ENCODE results near the gene FTSJ3.
A peak's percentile ranks its signal among the peaks of the same experiment; 100 is the strongest.
"Not testable (repeated sequence)": the region's sequence is repeated elsewhere in the genome, so short reads cannot be mapped to it uniquely, and the experiment has no call there.

FTSJ3 gene

DNA sequence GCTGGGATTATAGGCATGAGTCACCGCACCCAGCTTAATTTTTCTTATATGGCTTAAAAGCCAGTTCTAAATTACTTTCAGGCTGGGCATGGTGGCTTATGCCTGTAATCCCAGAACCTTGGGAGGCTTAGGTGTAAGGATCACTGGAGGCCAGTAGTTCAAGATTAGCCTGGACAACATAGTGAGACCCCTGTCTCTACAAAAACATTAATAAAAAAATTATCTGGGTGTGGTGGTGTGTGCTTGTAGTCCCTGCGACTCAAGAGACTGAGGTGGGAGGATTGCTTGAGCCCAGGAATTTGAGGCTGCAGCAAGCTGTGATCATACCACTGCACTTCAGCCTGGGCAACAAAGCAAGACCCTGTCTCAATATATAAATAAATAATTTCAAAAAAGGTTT, 25.8 kb upstream of the FTSJ3 start:
- no peak for TF ChIP-seq POLR2A (IDR thresholded peaks at IDR 0.05; ENCODE audit: low read depth, low read length)
- no peak for FAIRE-seq
- no peak for DNase-seq (ENCODE audit: insufficient read length, low spot score)

DNA sequence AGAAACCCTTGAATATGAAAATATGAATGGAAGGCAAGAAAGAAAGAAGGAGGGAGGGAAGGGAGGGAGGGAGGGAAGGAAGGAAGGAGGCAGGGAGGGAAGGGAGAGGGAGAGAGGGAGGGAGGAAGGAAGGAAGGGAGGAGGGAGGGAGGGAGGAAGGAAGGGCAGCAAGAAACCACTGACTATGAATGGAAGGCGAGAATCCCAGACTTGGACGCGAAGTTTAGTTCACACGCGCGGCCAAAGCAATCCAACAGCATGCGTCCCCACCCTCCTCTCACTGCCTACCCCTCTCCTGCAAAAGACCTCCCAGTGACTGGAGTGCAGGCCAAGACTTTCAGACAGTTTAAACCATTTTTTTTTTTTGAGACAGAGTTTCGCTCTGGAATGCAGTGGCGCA, 22.9 kb upstream of the FTSJ3 start:
- FAIRE-seq: no peak
- no peak for TF ChIP-seq POLR2A (IDR thresholded peaks at IDR 0.05; ENCODE audit: low read depth, low read length)
- DNase-seq (ENCODE audit: insufficient read length, low spot score): no peak

DNA sequence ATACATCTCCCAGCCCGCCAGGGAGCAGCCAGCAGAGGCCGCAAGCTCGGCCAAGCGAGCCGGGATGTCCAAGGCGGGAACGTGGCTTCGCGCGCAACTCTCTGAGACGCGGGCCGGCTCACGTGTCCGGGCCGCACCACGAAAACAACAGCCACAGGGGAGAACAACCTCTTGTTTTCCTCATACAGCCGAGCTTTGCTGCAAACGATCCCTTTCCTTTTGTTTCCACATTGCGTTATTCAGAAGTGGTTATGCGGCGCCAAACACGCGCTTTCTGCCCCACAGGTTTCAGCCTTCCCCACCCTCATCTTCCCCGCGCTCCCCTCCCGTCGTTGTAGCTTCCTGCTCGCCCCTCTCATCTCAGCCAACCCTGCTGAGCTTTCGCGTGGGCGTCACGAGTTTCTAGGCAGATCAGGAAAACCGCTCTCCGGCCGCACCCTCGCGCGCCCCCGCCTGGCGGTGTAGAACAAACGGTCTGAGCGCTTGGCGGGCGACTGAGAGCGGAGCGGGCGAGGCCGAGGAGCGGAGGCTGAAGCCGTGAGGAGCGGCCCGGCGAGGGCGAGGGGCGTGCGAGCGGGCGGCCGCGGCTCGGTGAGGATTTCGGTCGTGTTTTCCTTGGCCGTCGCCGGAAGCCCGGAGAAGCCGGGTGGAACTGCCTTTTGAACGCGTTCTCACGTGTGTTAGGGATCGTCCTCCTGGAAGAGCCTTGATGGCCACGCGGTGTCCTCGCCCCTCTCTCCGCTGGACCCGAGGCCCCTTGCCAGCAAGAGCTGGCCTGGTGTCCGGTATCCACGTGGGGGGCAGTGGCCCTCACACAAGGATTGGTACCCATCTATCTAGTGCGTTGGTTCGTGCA, 21.6 kb upstream of the FTSJ3 start:
- no peak for FAIRE-seq
- TF ChIP-seq POLR2A (IDR thresholded peaks at IDR 0.05; ENCODE audit: low read depth, low read length): no peak
- DNase-seq (ENCODE audit: insufficient read length, low spot score): peak; percentile 68

DNA sequence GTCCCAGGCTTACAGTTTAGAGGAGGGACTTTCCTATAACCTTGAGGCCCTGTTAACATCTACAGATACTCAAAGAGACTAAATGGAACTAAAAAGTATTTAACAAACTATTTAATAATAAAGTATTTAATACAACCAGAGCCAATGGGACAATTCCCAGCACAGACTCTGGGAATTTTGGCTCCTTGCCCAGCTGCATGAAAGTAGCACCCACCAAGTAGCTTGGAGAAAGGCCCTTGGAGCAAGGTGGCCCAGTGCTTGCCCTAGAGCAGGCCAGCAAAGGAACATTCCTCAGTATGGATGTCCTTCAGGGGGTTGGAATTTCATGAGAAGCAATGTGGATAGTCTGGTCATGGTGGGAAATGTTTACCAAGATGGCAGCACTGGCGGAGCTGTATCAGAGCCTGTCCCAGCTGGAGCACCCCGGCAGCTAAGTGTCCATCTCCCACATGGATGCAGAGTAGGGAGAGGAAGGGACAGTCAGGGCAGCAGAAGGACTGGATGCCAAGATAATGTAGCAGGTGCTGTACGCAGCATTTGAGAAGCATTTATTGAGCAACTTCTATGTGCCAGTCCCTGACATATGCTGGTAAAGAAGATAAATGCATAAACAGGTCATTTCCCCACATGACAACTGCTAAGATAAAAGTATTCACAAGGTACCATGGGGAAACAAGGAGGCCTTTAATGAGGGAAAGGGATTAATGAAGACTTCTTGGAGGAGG, 20.2 kb upstream of the FTSJ3 start:
- no peak for DNase-seq (ENCODE audit: insufficient read length, low spot score)
- no peak for TF ChIP-seq POLR2A (IDR thresholded peaks at IDR 0.05; ENCODE audit: low read depth, low read length)
- FAIRE-seq: no peak

DNA sequence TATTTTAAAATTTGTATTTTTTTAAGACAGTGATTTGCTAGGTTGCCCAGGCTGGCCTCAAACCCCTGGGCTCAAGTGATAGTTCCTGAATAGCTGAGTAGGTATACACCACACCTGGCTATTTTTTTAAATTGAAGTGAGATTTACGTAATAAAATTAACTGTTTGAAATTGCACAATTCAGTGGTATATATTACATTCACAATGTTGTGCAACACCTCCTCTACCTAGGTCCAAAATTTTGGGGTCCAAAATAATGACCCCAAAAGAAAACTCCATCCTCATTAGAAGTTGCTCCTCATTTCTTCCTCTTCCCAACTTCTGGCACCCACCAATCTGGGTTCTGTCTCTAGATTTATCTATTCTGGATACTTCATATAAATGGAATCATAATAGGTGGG, 18.0 kb upstream of the FTSJ3 start:
- TF ChIP-seq POLR2A (IDR thresholded peaks at IDR 0.05; ENCODE audit: low read depth, low read length): no peak
- DNase-seq (ENCODE audit: insufficient read length, low spot score): no peak
- FAIRE-seq: no peak

DNA sequence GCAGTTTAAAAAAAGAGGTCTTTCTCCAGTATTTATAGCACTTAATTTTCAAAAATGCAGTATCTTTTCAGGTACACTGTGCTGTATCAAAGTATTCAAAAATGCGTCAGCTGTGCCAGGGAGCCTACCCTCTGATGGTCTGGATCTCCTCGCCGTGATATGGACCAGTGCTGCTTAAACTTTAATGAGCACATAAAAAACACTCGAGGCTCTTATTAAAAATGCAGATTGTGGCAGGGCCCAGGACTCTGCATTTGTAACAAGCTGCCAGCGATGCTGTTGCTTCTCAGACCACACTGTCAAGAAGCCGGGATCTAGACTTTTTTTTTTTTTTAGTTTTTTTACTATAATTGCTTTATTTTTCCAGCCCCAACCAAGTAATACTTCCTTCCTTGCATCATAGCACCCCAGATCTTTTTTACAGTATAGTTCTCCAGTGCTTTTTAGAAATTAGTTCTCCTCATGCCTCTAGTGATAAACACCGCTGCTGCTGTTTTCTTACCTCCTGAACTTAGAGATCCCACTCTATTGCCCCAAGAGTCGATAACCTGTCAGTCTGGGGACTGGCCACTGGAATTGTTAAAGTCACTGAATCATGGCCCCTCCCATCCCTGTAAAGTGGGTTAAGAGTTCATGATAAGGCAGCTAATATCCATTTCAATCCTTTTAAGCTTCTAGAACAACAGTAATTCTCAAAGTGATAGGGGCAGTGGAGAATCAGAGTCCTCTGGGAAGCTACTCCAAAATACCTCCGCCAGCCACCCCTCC, 16.6 kb upstream of the FTSJ3 start:
- DNase-seq (ENCODE audit: insufficient read length, low spot score): no peak
- no peak for FAIRE-seq
- TF ChIP-seq POLR2A (IDR thresholded peaks at IDR 0.05; ENCODE audit: low read depth, low read length): no peak

DNA sequence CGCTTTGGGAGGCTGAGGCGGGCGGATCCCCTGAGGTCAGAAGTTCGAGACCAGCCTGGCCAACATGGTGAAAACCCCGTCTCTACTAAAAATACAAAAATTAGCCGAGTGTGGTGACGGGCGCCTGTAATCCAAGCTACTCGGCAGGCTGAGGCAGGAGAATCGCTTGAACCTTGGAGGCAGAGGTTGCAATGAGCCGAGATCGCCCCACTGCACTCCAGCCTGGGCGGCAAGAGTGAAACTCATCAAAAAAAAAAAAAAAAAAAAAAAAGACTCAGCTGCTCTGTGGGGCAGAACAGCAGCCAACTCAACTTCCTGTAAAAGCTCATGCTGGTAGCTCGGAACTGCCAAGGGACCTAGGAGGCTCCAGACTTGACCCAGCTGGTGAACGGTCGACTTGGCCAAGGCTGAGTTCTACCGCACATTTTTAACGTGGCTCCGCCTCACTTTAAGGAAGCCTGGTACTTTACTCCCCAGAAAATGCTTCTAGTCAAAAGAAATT, 16.0 kb upstream of the FTSJ3 start:
- not testable (repeated sequence) for FAIRE-seq
- DNase-seq (ENCODE audit: insufficient read length, low spot score): peak; percentile 68

DNA sequence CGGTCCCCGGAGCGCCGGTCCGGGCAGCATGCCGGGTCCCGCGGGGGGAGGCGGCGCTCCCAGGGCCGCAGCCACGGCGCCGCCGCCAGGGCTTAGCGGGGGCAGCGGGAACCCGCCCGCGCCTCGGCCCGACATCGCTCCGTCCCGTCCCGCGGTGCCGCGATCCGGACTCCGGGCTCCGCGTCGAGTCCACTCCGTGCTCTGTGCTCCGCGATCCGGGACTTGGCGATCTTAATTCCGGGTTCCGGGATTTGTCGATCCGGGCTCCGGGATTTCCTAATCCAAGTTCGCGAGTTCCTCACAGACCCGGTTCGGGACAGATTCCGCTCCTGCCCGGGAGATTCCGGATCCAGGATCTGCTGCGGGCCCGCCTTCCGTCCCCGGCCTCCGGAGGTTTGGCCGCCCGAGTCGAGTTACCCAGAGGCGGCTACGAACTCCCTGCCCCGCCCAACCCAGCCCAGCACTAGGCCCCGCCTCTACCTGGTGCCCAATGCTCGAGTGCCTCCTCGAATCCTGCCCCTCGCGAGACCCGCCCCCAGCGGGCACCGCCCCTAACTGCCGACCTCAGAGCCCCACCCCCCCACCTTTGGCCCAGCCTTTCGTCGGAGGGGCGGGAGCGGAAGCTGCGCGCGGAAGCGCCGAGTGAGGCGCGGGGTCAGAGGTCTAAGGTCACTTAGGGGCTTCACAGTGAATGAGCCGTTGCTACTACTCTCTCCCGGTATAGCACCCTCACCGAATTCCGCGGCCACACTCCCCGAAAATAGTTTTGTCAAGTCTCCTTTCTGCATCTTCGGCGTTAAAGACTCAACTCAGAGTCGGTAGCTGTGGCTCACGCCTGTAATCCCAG, 15.3 kb upstream of the FTSJ3 start, which contains the start of gene SMARCD2:
Gene SMARCD2 (minus strand): TSS at position 146 of the 847 bp plus-strand sequence. CDS start 11 bp downstream, at position 135.
- TF ChIP-seq POLR2A (IDR thresholded peaks at IDR 0.05; ENCODE audit: low read depth, low read length): peak; percentile 35; the same call in 1 of the 2 replicates
- FAIRE-seq (peak; percentile 82), DNase-seq (ENCODE audit: insufficient read length, low spot score) (peak; percentile 96)

DNA sequence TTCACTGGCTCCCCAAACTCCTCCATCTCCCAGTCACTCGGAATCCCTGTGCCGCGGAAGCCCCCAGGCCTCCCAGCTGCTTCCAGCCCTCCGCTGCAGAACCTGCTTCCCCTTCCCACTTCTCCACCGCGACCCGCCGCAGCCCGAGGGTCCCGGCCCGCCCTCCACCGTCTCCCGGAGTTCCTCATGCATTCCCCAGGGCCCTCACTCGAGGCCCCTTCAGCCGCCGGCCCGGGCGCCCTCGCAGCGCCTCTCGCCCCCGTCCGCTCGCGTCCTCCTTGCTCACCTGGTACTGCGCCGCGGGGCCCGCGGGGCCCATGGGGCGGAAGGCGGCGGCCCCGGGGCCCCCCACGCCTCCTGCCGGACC, 14.7 kb upstream of the FTSJ3 start:
- DNase-seq (ENCODE audit: insufficient read length, low spot score) (no peak), FAIRE-seq (no peak)
- no peak for TF ChIP-seq POLR2A (IDR thresholded peaks at IDR 0.05; ENCODE audit: low read depth, low read length)

DNA sequence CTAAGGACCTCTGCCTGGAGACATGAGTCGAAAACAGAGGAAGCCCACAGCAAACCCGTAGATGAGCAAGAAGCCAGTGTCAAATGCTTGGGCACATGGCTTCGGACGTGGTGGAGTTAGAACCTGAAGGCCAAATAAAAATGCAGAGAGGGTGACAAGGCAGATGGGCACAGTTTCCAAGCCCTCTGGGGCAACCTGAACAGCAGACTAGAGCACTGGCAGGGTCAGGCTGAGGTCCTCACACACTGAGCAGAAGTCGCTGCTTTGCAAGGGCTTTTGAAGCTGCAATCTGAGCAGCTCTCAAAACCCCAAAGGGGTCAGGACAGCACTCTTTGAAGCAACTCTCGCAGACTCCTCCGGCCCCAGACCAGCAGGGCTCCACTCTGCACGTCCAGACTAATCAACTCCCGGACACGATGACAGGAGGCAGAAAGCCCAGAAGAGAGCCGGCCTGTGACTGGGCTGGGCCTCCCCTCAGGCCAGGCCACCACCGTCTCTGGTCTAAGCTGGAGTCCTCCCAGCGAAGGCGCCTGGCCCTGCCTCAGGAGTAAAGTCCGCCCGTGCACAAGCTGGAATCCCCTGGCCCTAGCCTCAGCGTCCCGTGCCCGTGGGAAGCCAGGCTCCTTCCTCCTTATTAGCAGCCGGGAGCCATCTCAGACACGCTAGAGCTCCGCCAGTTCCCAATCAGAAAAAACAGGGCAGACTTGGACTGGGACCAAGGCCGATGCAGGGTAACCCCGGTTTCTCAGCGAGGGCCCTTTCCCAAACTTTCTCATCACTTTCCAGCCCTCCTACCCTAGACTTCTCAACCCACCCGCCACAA, 14.1 kb upstream of the FTSJ3 start:
- FAIRE-seq: no peak
- TF ChIP-seq POLR2A (IDR thresholded peaks at IDR 0.05; ENCODE audit: low read depth, low read length): no peak
- DNase-seq (ENCODE audit: insufficient read length, low spot score): no peak

DNA sequence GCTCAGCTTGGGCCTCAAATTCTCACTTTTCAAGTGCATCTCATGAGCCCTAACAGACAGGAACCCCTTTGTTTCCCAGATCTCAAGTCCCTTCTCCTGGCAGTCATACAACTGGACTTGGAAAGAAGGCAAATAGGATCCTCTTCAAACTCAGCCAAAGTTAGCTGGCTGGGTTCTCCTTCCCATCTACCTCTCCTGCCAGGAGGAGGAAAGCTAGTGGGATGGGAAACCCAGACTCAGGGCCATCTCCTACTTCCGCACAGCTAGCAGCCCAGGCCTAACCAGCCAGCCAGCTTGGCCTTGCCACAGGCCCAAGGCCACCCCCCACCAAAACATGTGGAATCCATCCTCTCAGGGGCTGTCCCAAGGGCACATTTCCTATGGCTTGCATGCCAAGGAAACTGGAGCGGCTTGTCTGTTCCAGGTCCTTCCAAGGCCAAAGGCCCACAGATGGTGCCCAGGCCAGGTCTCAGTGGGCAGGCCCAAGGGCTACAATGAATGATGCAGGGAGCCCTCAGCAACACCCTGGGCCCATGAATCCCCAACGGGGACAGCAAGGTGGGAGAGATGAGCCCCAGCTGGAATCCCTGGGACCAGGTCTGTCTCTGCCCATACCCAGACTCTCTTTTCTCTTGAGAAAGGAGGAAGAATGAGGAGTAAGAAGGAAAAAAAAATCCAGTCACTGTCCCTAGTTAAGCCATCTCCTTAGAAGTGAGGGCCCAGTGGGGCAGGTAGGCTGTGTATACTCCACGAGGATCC, 13.3 kb upstream of the FTSJ3 start:
- DNase-seq (ENCODE audit: insufficient read length, low spot score): no peak
- FAIRE-seq: no peak
- TF ChIP-seq POLR2A (IDR thresholded peaks at IDR 0.05; ENCODE audit: low read depth, low read length): no peak
